ENCODE measurements around the gene LIMK2.

LIMK2 gene

GRCh38 chr22:31286360-31287255 is 74.5 kb downstream of the LIMK2 start:
- Mint-ChIP-seq H3K27ac (peak overlapping the region; percentile 94), H3K4me3 (peak overlapping the region; percentile 91), H3K4me1 (peaks cover 89% of the 10 kb centered on the region), H3K36me3 (peaks cover 7% of the 10 kb centered on the region), H3K27me3 (no peaks in the 10 kb centered on the region), H3K9me3 (no peaks in the 10 kb centered on the region)

GRCh38 chr22:31287818-31288495 is 75.9 kb downstream of the LIMK2 start:
- Mint-ChIP-seq H3K9me3 (no peaks in the 10 kb centered on the region), H3K4me3 (peak overlapping the region; percentile 91), H3K4me1 (peaks cover 82% of the 10 kb centered on the region), H3K27me3 (no peaks in the 10 kb centered on the region), H3K36me3 (peaks cover 4% of the 10 kb centered on the region), H3K27ac (peak overlapping the region; percentile 94)

DNA sequence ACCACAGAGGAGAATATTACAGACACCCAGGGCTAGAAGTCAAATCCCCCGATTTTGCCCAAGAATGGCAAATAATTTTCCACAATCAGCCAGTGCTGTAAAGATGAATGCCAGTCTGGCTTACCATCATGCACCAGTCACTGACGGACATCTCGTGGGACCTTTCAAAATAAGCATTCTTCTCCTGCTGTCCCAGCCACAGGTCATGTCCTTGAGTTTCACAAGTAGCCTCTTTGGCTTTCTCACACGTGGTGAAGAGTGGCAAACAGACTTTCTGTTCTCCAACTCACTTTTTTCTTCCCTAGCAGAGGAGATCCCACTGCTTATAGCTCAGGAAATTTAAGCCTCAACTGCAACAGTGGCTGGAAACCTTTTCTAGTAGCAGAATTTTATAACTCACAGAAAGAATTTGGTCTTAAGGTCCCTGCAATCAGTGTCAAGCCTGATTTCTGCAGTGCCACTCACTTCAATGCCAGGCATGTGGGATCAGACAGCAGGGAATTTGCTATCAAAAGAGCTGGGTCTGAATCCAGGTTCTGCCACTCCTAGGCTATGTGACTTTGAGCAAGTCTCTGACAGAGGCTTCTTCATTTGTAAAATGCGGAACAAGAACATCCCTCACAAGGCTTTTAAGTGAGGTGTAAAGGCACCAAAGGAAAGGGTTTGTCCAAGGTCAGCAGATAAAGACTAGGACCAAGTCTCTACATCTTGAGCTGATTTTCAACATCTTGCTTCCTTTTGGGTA is 76.6 kb downstream of the LIMK2 start:
- H3K27me3 Mint-ChIP-seq: no peaks in the 10 kb centered on the region
- H3K9me3 Mint-ChIP-seq: no peaks in the 10 kb centered on the region
- H3K27ac Mint-ChIP-seq: peak overlapping the region; percentile 100
- peaks cover 4% of the 10 kb centered on the region for H3K36me3 Mint-ChIP-seq
- peaks cover 82% of the 10 kb centered on the region for H3K4me1 Mint-ChIP-seq
- H3K4me3 Mint-ChIP-seq: peak overlapping the region; percentile 91

GRCh38 chr22:31289344-31289743 is 77.2 kb downstream of the LIMK2 start:
- H3K36me3 Mint-ChIP-seq: peaks cover 4% of the 10 kb centered on the region
- H3K4me3 Mint-ChIP-seq: peak overlapping the region; percentile 91

GRCh38 chr22:31290494-31291471 is 78.7 kb downstream of the LIMK2 start:
- Mint-ChIP-seq H3K27me3 (no peaks in the 10 kb centered on the region), H3K27ac (peak overlapping the region; percentile 100), H3K4me3 (peak overlapping the region; percentile 91), H3K36me3 (peaks cover 4% of the 10 kb centered on the region), H3K4me1 (peaks cover 78% of the 10 kb centered on the region), H3K9me3 (no peaks in the 10 kb centered on the region)

More at GRCh38 chr22:31289344-31289743, 77.2 kb downstream of the LIMK2 start:
- H3K4me1 Mint-ChIP-seq: peaks cover 82% of the 10 kb centered on the region
- peak overlapping the region; percentile 100 for H3K27ac Mint-ChIP-seq
- no peaks in the 10 kb centered on the region for H3K9me3 Mint-ChIP-seq
- no peaks in the 10 kb centered on the region for H3K27me3 Mint-ChIP-seq

DNA sequence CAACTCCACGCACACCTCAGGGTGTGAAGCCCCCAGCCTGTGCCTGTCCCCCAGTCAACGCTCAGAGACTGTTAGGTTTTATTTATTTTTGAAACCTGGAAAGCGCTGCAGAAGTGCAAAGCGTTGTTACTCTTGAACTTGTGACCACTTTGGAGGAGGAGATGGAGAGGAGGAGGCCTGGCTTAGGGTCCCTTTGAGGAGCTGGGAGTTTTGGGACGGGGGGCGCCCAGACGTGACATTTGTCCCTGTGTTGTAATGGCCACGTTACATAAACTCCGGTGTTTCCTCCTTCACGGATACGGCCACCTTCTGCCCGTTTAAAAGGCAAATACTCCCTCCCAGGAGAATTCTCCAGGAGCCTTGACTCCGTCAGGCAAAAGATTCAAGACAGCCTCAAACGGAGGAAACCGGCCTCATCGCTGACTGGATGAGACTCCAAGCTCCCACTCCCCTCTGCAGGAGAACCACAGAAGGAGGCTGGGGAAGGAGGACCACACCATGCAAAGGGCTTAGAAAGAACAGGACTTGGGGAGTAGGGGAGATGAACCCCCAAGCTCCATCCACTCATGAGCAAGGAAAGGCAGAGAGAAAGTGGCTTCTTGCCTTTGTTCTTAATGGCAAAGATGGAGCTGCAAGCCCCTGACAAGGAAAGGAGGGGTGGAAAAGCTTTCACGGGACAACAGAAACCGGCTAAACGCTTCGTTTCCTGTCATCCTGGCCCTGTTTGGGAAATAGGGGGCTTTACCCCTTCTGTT is 79.6 kb downstream of the LIMK2 start:
- Mint-ChIP-seq H3K36me3 (peaks cover 4% of the 10 kb centered on the region), H3K4me3 (peak overlapping the region; percentile 91), H3K27me3 (no peaks in the 10 kb centered on the region), H3K27ac (peak overlapping the region; percentile 99), H3K9me3 (no peaks in the 10 kb centered on the region), H3K4me1 (peaks cover 78% of the 10 kb centered on the region)

DNA sequence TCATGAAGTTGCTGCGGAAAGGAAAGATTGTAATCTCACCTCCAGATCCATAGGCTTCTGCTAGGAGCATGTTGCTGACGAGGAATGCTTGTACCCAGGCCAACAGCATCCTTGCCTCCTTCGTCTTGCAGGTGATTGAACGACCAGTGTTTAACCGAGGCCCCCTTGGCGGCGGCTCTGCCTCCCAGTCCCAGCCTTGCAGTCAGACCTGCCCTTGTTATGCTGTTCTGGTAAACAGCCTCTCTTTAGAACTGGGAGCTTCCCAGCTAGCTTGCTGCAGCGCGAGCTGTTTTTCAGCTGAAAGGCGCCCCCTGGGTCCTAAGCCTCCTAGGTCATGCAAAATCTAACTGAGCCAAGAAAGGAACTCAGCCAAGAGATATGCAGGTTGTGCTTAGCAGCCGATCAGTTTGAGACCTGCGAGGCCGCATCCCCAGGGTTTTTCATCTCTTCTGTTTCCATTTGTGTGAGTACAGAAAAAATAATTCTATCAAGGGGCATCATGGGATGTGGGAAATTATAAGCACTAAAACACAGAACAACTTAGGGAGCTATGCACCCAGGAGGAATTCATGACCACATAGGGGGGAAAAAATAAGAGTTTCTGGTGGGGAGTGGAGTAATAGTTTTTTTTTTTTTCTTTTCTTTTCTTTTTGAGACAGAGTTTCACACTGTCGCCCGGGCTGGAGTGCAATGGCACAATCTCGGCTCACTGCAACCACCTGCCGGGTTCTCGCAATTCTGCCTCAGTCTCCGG is 80.3 kb downstream of the LIMK2 start, which contains the start of gene PIK3IP1:
Gene PIK3IP1, minus strand, starts transcription at position 253 of the 754 bp plus-strand sequence. Its CDS starts 144 bp downstream, at position 109.
- Mint-ChIP-seq H3K4me1 (peaks cover 78% of the 10 kb centered on the region), H3K9me3 (no peaks in the 10 kb centered on the region), H3K36me3 (peaks cover 4% of the 10 kb centered on the region), H3K27me3 (no peaks in the 10 kb centered on the region), H3K4me3 (peak within 1 kb of the TSS; percentile 91), H3K27ac (peak within 1 kb of the TSS; percentile 99)

DNA sequence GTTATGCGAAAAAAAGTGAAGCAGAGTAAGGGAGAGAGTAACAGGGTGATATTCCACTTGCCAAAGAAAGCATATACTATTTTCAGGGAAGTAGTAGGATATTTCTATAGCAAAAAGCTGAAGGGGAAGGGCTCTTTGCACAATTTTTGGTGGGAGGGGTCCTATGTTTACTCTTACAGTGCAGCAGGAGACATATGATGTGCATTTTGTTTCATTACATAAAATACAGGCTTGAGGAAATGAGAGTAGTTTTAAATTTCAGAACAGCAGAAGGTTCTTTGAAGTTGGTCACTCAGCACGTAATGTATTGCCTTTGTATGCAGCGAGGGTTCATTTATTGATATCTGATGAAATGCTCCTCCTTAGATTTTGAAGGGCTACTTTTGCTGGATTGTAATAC is 83.3 kb downstream of the LIMK2 start:
- Mint-ChIP-seq H3K36me3 (peaks cover 1% of the 10 kb centered on the region), H3K27me3 (no peaks in the 10 kb centered on the region), H3K27ac (peak overlapping the region; percentile 97), H3K4me1 (peaks cover 70% of the 10 kb centered on the region), H3K9me3 (no peaks in the 10 kb centered on the region), H3K4me3 (peak overlapping the region; percentile 88)

GRCh38 chr22:31295831-31296657 is 83.9 kb downstream of the LIMK2 start:
- H3K27ac Mint-ChIP-seq: peak overlapping the region; percentile 97

GRCh38 chr22:31300896-31301295 is 88.8 kb downstream of the LIMK2 start:
- peaks cover 4% of the 10 kb centered on the region for H3K36me3 Mint-ChIP-seq
- H3K9me3 Mint-ChIP-seq: no peaks in the 10 kb centered on the region
- H3K27ac Mint-ChIP-seq: peak overlapping the region; percentile 6
- H3K27me3 Mint-ChIP-seq: no peaks in the 10 kb centered on the region
- H3K4me1 Mint-ChIP-seq: peaks cover 62% of the 10 kb centered on the region
- no peak overlapping the region for H3K4me3 Mint-ChIP-seq

More at GRCh38 chr22:31295831-31296657, 83.9 kb downstream of the LIMK2 start:
- H3K4me3 Mint-ChIP-seq: peak overlapping the region; percentile 88
- H3K36me3 Mint-ChIP-seq: peaks cover 1% of the 10 kb centered on the region
- H3K9me3 Mint-ChIP-seq: no peaks in the 10 kb centered on the region
- peaks cover 74% of the 10 kb centered on the region for H3K4me1 Mint-ChIP-seq
- no peaks in the 10 kb centered on the region for H3K27me3 Mint-ChIP-seq

DNA sequence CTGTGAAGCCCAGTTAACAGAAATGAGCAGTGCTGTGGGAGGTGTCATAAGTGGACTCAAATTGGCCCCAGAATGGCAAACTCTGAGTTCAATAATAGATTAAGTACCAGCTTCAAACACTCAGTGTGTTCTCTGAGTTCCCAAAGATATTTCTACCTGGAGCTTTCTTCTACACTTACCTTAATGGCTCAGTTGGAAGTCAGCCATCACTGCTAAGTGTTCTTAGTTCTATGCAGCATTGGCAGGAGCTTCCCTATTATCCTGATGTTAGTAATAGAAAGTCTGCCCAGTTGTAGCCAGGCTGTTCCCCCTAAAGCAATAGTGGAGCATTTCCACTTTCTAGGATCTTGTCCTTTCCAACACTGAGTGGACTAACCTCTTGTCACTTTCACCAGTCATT is 89.9 kb downstream of the LIMK2 start:
- Mint-ChIP-seq H3K27ac (no peak overlapping the region), H3K4me3 (no peak overlapping the region), H3K36me3 (peaks cover 7% of the 10 kb centered on the region), H3K9me3 (no peaks in the 10 kb centered on the region), H3K27me3 (no peaks in the 10 kb centered on the region), H3K4me1 (peaks cover 62% of the 10 kb centered on the region)

DNA sequence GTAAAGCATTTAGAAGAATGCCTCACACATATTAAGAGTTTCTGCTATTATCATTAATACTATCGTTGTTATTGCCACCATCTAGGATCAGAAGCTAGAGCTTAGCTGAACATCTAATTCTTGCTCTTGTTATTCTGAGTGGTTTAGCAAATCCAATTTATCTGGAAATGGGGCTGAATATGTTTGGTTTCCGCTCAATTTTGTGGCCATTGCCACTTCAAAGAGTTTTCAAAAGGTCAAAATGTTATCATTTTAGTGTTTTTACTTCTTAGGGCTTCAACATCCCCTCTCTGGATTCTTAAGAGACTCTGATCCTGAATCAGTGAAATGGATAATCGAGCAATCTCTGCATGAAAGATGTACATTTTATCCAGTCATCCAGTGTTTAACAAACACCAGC is 90.4 kb downstream of the LIMK2 start:
- Mint-ChIP-seq H3K27me3 (no peaks in the 10 kb centered on the region), H3K27ac (no peak overlapping the region), H3K4me3 (no peak overlapping the region), H3K36me3 (peaks cover 7% of the 10 kb centered on the region), H3K9me3 (no peaks in the 10 kb centered on the region), H3K4me1 (peaks cover 64% of the 10 kb centered on the region)

GRCh38 chr22:31305194-31305593 is 93.1 kb downstream of the LIMK2 start:
- Mint-ChIP-seq H3K27ac (no peak overlapping the region), H3K36me3 (peaks cover 7% of the 10 kb centered on the region), H3K27me3 (no peaks in the 10 kb centered on the region), H3K4me3 (no peak overlapping the region), H3K9me3 (no peaks in the 10 kb centered on the region), H3K4me1 (peaks cover 65% of the 10 kb centered on the region)
